Uterus (tissue), 4 donors: Measurements from ENCODE around the gene HCFC1. TPM values are rescaled to one million over a fixed set of nuclear protein-coding genes. Genes with fewer than 3 reads are reported as not detected.

Experiments
- DNase-seq, 2 donors: peaks; one replicate each; pipeline ENCODE4 v3.0.0-alpha.2; 2019 to 2020
- H3K27ac ChIP-seq, 2 donors: fragments of 200-600 bp; sonication (generic); 1 replicate in 1 of 2; 2 replicates in 1 of 2; pipeline ENCODE4 v1.5.1; 2016 to 2018
- H3K27me3 ChIP-seq, 2 donors: fragments of 200-600 bp; sonication (generic); one replicate each; pipeline ENCODE4 v1.5.1; 2018 to 2019; ENCODE audit warnings: control low read depth in 1 of 2
- H3K36me3 ChIP-seq, 2 donors: fragments of 200-600 bp; sonication (generic); one replicate each; pipeline ENCODE4 v1.5.1; 2019; ENCODE audit warnings: control low read depth in 1 of 2
- H3K4me1 ChIP-seq, 2 donors: fragments of 200-600 bp; sonication (generic); one replicate each; pipeline ENCODE4 v1.5.1; 2018 to 2019; ENCODE audit warnings: control low read depth in 1 of 2
- H3K4me3 ChIP-seq, 2 donors: fragments of 200-600 bp; sonication (generic); 1 replicate in 1 of 2; 2 replicates in 1 of 2; pipeline ENCODE4 v1.5.1; 2018 to 2019; ENCODE audit warnings: mild to moderate bottlenecking in 1 of 2
- H3K9me3 ChIP-seq, 2 donors: fragments of 200-600 bp; sonication (generic); one replicate each; pipeline ENCODE4 v1.5.1; 2019; ENCODE audit warnings: control low read depth in 1 of 2
- POLR2A ChIP-seq, 2 donors: fragments of 450-650 bp; IDR thresholded peaks; one replicate each; pipeline ENCODE4 v1.6.1; 2016; ENCODE audit warnings: antibody characterized with exemption in 2 of 2, mild to moderate bottlenecking in 1 of 2, moderate library complexity in 1 of 2
- intact Hi-C: fragments of 100-400 bp; cut with DNase I; formaldehyde crosslinking; loops from one replicate; pipeline ENCODE4 v1.15.1; 2023; ENCODE audit warnings: low total_unique reads
- total RNA-seq, 4 donors: library from RNA; depleted of rRNA in 3 of 4; stranded (reverse); fragments of >200 nt in 3 of 4; gene quantifications; one replicate each; pipeline versions ENCODE4 v1.1.0 to v1.2.4, GENCODE V29; 2014 to 2023
- TF ChIP-seq, protein P1 (sequence below), 4 experiments: fragments of 200-600 bp in 2 of 4; fragments of 450-650 bp in 2 of 4; sonication (generic) in 2 of 4; IDR thresholded peaks; one replicate each; pipeline ENCODE4 v1.5.1; 2016 to 2019; ENCODE audit warnings: antibody characterized with exemption in 4 of 4, mild to moderate bottlenecking in 2 of 4, moderate library complexity in 1 of 4
- donor health status: DM: yes; HTN: yes; CAD: no.

Gene HCFC1
- total RNA-seq, 4 donors from 2014 or later, result 20.9 to 65.7 (median 37.3) TPM

DNA sequence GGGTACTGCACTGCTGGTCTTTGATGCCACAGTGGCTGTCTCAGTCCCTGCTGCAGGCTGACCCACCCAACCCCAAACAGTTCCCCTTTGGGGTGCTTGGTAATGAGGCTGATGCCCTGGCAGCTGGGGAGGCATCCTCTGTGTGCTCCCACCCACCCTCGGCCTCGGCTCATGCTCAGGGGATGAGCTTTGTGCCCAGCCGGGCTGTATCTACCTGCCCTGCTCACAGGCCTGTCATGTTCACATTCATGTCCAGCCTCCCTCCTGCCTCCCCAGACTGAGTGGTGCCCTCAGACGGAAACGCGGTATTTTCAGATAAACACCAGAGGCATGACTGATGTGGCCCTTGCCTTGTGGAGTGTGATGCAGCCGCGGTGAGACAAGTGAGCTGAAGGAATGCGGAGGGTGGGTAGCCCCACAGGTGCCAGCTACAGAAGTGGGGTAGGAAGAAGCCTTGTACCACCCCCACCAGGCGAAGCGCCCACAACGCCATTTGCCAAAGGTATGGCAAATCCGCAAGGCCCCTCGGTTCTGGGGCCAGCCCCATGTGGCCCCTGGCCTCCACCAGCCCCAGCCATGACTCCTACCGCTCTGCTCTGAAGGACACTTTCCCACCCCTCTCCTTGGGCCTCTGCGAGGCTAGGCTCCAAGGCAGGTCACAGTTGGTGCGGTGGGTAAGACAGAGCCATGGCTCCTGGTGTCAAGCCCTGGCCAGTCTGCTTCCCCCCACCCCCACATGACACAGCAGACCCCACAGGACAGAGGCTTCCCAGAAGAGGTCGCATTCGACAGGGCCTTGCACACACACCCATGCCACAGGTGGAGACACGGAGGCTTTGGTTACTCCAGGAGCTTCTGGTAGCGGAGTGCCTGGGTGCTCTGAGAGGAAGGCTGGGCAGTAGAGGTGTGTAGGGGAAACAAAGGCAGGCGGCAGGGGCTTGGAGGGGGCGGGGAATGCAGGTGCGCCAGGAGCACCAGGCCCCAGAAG lies 25.4 kb downstream of the HCFC1 start:
- no peak for DNase-seq
- Histone ChIP-seq H3K27me3 (no peaks in the 10 kb centered on the region), H3K36me3 (no peaks in the 10 kb centered on the region), H3K9me3 (no peaks in the 10 kb centered on the region), H3K4me3 (no peak overlapping the region), H3K27ac (no peak overlapping the region), H3K4me1 (no peaks in the 10 kb centered on the region)
- TF ChIP-seq, protein P1, sequence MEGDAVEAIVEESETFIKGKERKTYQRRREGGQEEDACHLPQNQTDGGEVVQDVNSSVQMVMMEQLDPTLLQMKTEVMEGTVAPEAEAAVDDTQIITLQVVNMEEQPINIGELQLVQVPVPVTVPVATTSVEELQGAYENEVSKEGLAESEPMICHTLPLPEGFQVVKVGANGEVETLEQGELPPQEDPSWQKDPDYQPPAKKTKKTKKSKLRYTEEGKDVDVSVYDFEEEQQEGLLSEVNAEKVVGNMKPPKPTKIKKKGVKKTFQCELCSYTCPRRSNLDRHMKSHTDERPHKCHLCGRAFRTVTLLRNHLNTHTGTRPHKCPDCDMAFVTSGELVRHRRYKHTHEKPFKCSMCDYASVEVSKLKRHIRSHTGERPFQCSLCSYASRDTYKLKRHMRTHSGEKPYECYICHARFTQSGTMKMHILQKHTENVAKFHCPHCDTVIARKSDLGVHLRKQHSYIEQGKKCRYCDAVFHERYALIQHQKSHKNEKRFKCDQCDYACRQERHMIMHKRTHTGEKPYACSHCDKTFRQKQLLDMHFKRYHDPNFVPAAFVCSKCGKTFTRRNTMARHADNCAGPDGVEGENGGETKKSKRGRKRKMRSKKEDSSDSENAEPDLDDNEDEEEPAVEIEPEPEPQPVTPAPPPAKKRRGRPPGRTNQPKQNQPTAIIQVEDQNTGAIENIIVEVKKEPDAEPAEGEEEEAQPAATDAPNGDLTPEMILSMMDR (IDR thresholded peaks at IDR 0.05), result no peak
- TF ChIP-seq POLR2A (IDR thresholded peaks at IDR 0.05), result no peak
- intact Hi-C loops, result no loop called here

DNA sequence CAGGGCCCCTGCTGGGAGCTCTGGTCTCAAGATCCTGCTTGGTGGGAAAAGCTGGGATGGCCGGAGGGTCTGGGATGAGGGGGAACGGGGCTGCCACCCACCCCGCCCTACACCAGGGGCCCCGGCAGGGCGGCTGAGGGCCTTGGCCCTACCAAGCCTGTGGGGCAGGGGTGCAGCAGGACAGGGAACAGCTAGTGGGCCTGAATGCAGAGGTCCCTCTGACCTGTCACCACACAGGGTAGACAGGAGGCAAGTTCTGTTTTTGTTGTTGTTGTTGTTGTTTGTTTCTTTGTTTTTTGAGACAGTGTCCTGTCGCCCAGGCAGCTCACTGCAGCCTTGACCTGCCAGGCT lies 26.8 kb downstream of the HCFC1 start:
- intact Hi-C loops, result no loop called here
- H3K9me3 ChIP-seq, result no peaks in the 10 kb centered on the region
- no peak overlapping the region for H3K27ac ChIP-seq
- no peaks in the 10 kb centered on the region for H3K36me3 ChIP-seq
- no peak for TF ChIP-seq POLR2A (IDR thresholded peaks at IDR 0.05)
- no peaks in the 10 kb centered on the region for H3K4me1 ChIP-seq
- no peak for DNase-seq
- H3K4me3 ChIP-seq, result no peak overlapping the region
- H3K27me3 ChIP-seq, result no peaks in the 10 kb centered on the region

DNA sequence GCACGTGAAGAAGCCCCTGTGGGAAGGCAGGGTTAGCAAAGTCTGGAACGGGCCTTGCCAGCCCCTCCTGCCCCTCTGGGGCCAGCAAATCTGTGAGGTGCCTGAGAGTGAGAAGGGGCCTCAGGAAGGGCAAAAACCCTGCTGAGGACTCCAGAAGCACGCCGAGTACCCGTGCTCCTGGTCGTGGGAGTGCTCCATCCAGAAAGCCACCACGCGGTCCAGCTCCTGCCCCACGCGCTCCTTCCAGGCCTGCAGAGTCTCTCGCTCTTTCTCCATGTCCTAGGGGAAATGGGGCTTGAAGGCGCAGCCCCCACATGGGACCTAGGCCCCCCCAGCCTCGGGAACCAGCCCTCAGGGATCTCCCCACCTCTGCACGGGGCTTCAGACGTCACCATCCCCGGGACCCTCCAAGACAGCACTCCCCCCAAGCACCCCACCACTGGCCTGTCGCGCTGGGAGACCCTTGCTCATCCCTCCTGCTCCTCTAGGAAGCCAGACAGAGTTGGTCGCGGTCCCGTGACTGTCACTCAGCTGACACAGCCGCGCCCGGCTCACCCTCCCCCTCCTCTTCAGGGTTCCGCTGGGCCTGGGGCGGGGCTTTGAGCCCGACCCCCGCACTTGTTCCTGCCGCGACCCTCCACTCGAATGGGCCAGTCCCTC lies 27.3 kb downstream of the HCFC1 start, which contains the start of gene RENBP:
TSS of gene RENBP (minus strand) at position 504 of the 660 bp plus-strand sequence. CDS start at position 471, 33 bp downstream.
- TF ChIP-seq, protein P1 (IDR thresholded peaks at IDR 0.05), result no peak
- TF ChIP-seq POLR2A (IDR thresholded peaks at IDR 0.05), result no peak
- H3K27me3 ChIP-seq, result no peaks in the 10 kb centered on the region
- intact Hi-C loops, result no loop called here
- no peaks in the 10 kb centered on the region for H3K4me1 ChIP-seq
- H3K27ac ChIP-seq, result no peak within 1 kb of the TSS
- H3K4me3 ChIP-seq, result no peak within 1 kb of the TSS
- DNase-seq, result no peak
- no peaks in the 10 kb centered on the region for H3K36me3 ChIP-seq
- no peaks in the 10 kb centered on the region for H3K9me3 ChIP-seq

DNA sequence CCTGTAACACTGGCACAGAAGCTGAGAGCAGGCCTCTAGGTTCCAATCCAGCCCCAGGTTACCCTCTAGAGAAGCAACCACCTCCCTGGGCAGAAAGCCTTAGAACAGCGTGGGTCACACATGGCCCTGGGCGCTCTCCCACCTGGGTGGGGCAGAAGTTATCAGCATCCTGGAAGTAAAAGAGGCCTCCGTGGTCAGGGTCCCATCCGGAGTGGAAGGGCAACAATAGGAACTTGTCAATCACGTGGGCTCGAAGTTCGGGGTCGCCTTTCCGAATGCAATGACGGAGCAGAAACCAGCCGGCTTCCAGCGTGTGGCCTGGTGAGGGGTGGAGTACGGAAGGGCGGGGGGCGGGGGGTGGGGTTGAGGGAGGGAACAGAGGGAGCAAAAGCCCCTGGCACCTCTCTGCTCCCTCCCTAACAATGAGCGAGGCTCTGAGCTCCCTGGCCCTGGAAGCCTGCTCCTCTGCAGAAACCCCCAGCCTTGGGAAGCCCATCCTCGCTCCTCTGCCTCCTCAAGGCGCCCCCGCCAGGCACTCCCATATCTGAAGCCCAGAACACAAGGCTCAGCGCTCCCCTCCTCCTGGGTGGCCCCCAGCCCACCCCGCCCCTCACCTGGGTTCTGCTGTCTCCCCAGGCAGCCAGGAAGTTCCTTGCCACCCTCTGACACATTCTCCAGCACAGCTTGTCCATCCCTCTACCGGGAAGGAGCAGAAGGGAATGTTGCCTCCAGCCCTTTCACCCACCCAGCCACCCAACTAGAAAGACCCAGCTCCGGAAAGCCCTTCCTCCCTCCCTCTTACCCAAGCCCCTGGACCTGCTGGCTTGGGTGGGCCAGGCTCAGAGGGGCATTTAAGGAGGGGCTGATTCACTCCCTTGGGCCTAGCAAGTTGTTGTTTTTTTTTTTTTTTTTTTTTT lies 30.0 kb downstream of the HCFC1 start:
- intact Hi-C loops, result no loop called here
- no peak overlapping the region for H3K4me3 ChIP-seq
- H3K27me3 ChIP-seq, result no peaks in the 10 kb centered on the region
- H3K4me1 ChIP-seq, result no peaks in the 10 kb centered on the region
- H3K36me3 ChIP-seq, result no peaks in the 10 kb centered on the region
- DNase-seq, result no peak
- no peaks in the 10 kb centered on the region for H3K9me3 ChIP-seq
- H3K27ac ChIP-seq, result no peak overlapping the region
- no peak for TF ChIP-seq POLR2A (IDR thresholded peaks at IDR 0.05)
- TF ChIP-seq, protein P1 (IDR thresholded peaks at IDR 0.05), result no peak

DNA sequence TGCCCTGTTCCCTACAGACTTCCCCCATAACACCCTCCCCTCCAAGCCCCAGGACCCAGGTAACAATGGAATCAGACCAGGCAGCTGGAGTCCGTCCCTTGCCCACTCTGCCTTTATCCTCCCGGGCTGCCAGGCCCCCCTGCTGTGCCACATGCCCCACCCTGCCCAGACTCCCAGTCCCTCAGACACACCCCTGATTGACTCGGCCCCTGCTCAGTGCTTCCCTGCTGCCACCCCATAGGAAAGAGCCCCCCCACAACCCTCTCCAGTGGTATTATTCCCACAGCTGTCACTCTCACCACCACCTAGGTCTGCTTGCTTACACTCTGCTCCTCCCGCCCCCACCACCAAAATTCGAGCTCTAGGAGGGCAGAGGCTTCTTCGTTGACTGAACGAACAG lies 32.0 kb downstream of the HCFC1 start:
- intact Hi-C loops, result no loop called here
- no peak overlapping the region for H3K4me3 ChIP-seq
- no peak overlapping the region for H3K27ac ChIP-seq
- no peaks in the 10 kb centered on the region for H3K4me1 ChIP-seq
- H3K36me3 ChIP-seq, result no peaks in the 10 kb centered on the region
- no peak for DNase-seq
- no peaks in the 10 kb centered on the region for H3K9me3 ChIP-seq
- no peaks in the 10 kb centered on the region for H3K27me3 ChIP-seq
- TF ChIP-seq, protein P1 (IDR thresholded peaks at IDR 0.05), result no peak
- TF ChIP-seq POLR2A (IDR thresholded peaks at IDR 0.05), result no peak
